CD4-positive, CD25-positive, alpha-beta regulatory T cell (primary cell): ENCODE data around the gene RRP15. TPM values are rescaled to one million over a fixed set of nuclear protein-coding genes. Genes with fewer than 3 reads are reported as not detected.

Experiments used
- ATAC-seq, 2 donors: fragments of 150-1000 bp; cut with Tn5 transposase; one replicate each; pipeline ENCODE4 v1.10.0; 2021; ENCODE audit warnings: low read depth in 2 of 2, moderate number of reproducible peaks in 2 of 2, moderate library complexity in 1 of 2
- DNase-seq, 3 donors: peaks; one replicate each; pipeline versions ENCODE4 v3.0.0 to v3.0.0-alpha.2; 2012 to 2022; ENCODE audit warnings: mixed read lengths in 1 of 3
- H3K27ac ChIP-seq: one replicate; pipeline ENCODE4 v1.7.0; 2013; ENCODE audit warnings: mild to moderate bottlenecking, low read length; ENCODE audit not compliant: insufficient read depth, poor library complexity, severe bottlenecking
- H3K27me3 ChIP-seq: one replicate; pipeline ENCODE4 v1.7.0; 2013; ENCODE audit warnings: low read length; ENCODE audit not compliant: control insufficient read depth, insufficient read depth
- H3K36me3 ChIP-seq: one replicate; pipeline ENCODE4 v1.7.0; 2013; ENCODE audit warnings: mild to moderate bottlenecking, low read length, moderate library complexity; ENCODE audit not compliant: control insufficient read depth, insufficient read depth
- H3K4me1 ChIP-seq: 2 replicates; pipeline ENCODE4 v1.7.0; 2013; ENCODE audit warnings: mild to moderate bottlenecking, low read length; ENCODE audit not compliant: insufficient read depth, control insufficient read depth, poor library complexity, severe bottlenecking
- H3K4me3 ChIP-seq: one replicate; pipeline ENCODE4 v1.7.0; 2013; ENCODE audit warnings: low read depth, mild to moderate bottlenecking, low read length, moderate library complexity
- H3K9me3 ChIP-seq, 2 experiments: 1 replicate in 1 of 2; 2 replicates in 1 of 2; pipeline ENCODE4 v1.7.0; 2013; ENCODE audit warnings: low read length in 2 of 2, mild to moderate bottlenecking in 1 of 2, moderate library complexity in 1 of 2; ENCODE audit not compliant: control insufficient read depth in 2 of 2
- H3K27ac Mint-ChIP-seq, 3 donors: one replicate each; pipeline ENCODE4 v1.8.0; 2020 to 2022; ENCODE audit warnings: mild to moderate bottlenecking in 3 of 3, mixed read lengths in 3 of 3, moderate library complexity in 2 of 3
- H3K27me3 Mint-ChIP-seq: one replicate; pipeline ENCODE4 v1.8.0; 2022; ENCODE audit warnings: mild to moderate bottlenecking, mixed read lengths
- H3K36me3 Mint-ChIP-seq: one replicate; pipeline ENCODE4 v1.8.0; 2020; ENCODE audit warnings: mixed read lengths
- H3K4me1 Mint-ChIP-seq, 4 donors: one replicate each; pipeline ENCODE4 v1.8.0; 2020 to 2022; ENCODE audit warnings: mixed read lengths in 4 of 4, mild to moderate bottlenecking in 1 of 4
- H3K4me3 Mint-ChIP-seq, 4 donors: one replicate each; pipeline ENCODE4 v1.8.0; 2020 to 2022; ENCODE audit warnings: mild to moderate bottlenecking in 4 of 4, mixed read lengths in 4 of 4, moderate library complexity in 3 of 4
- H3K9me3 Mint-ChIP-seq, 7 donors: one replicate each; pipeline ENCODE4 v1.8.0; 2020 to 2022; ENCODE audit warnings: mixed read lengths in 7 of 7, mild to moderate bottlenecking in 3 of 7, moderate library complexity in 2 of 7
- polyA plus RNA-seq, 4 donors: library from polyadenylated mRNA; unstranded; fragments of 300-500 nt; fragmentation: Illumina TruSeq; gene quantifications; one replicate each; pipeline ENCODE4 v1.2.3, GENCODE V29; 2021
- total RNA-seq: library from RNA; stranded (reverse); gene quantifications from one replicate; pipeline ENCODE4 v1.2.3, GENCODE V29; 2022

The RRP15 gene
- total and polyA plus RNA-seq, 5 donors from 2014 or later = 9.2 to 22.8 (median 13.1) TPM

- H3K27ac ChIP-seq = no peak overlapping the region
- ATAC-seq (no peak), DNase-seq (no peak)
- H3K9me3 Mint-ChIP-seq = no peaks in the 10 kb centered on the region
- no peaks in the 10 kb centered on the region for H3K9me3 ChIP-seq
- H3K27me3 ChIP-seq = peaks cover 2% of the 10 kb centered on the region
- no peaks in the 10 kb centered on the region for H3K4me1 ChIP-seq
- no peak overlapping the region for H3K4me3 ChIP-seq
- H3K27me3 Mint-ChIP-seq = peaks cover 5% of the 10 kb centered on the region
- no peak overlapping the region for H3K27ac Mint-ChIP-seq
- H3K4me1 Mint-ChIP-seq = peaks cover 0 to 2% (median 0%) of the 10 kb centered on the region in 4 donors
- no peaks in the 10 kb centered on the region for H3K36me3 ChIP-seq
- H3K4me3 Mint-ChIP-seq = no peak overlapping the region
- H3K36me3 Mint-ChIP-seq = no peaks in the 10 kb centered on the region
Measured at GRCh38 chr1:218357211-218357892, 72.3 kb downstream of the RRP15 start.

GRCh38 chr1:218357893-218358232 lies 72.8 kb downstream of the RRP15 start:
- H3K36me3 ChIP-seq = no peaks in the 10 kb centered on the region
- Mint-ChIP-seq H3K4me3 (no peak overlapping the region), H3K27me3 (peaks cover 3% of the 10 kb centered on the region), H3K9me3 (no peaks in the 10 kb centered on the region), H3K27ac (no peak overlapping the region), H3K4me1 (no peaks in the 10 kb centered on the region), H3K36me3 (no peaks in the 10 kb centered on the region)
- H3K27ac ChIP-seq = no peak overlapping the region
- H3K27me3 ChIP-seq = peaks cover 2% of the 10 kb centered on the region
- DNase-seq = no peak
- H3K4me1 ChIP-seq = no peaks in the 10 kb centered on the region
- no peaks in the 10 kb centered on the region for H3K9me3 ChIP-seq
- no peak overlapping the region for H3K4me3 ChIP-seq
- ATAC-seq = no peak

DNA sequence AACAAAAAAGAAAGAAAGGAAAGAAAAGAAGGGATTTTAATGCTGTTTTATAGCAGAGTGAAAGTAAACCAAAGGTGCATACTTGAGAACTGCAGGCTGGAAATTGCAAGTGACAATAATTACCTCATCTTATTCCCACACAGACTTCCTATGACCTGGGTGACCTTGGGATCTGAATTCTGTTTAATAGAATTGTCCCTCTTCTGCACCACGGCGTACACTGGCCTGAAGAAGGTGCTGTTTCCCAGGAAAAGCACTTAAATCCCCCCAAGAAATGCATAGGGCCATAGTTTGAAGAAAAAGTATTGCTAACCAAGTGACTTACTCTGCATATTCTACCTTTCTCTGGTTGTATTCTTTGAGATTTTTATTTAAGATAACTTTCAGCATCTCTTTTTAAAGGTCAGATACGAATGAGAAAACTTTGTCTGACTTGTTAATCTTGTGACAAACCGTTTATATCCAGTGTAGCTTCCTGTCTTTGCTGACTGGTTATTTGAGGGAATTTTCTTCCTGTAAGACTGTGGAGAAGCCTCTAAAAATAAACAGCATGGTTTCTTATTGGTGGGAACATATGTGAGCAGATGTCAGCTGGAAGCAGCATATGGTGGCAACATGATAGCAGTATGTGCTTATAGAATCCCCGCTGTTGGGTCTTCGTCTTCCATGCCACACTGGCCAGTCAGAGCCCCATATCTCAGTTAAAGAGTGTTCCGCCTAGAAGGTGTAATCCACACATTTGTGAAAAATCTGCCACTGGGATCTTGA lies 76.4 kb downstream of the RRP15 start:
- no peak overlapping the region for H3K4me3 Mint-ChIP-seq
- no peaks in the 10 kb centered on the region for H3K9me3 Mint-ChIP-seq
- Histone ChIP-seq H3K9me3 (no peaks in the 10 kb centered on the region), H3K4me3 (no peak overlapping the region), H3K27me3 (peaks cover 2% of the 10 kb centered on the region), H3K27ac (no peak overlapping the region), H3K4me1 (no peaks in the 10 kb centered on the region), H3K36me3 (no peaks in the 10 kb centered on the region)
- no peak for DNase-seq
- no peak overlapping the region for H3K27ac Mint-ChIP-seq
- no peak for ATAC-seq
- H3K36me3 Mint-ChIP-seq = no peaks in the 10 kb centered on the region
- H3K4me1 Mint-ChIP-seq = no peaks in the 10 kb centered on the region
- peaks cover 4% of the 10 kb centered on the region for H3K27me3 Mint-ChIP-seq

DNA sequence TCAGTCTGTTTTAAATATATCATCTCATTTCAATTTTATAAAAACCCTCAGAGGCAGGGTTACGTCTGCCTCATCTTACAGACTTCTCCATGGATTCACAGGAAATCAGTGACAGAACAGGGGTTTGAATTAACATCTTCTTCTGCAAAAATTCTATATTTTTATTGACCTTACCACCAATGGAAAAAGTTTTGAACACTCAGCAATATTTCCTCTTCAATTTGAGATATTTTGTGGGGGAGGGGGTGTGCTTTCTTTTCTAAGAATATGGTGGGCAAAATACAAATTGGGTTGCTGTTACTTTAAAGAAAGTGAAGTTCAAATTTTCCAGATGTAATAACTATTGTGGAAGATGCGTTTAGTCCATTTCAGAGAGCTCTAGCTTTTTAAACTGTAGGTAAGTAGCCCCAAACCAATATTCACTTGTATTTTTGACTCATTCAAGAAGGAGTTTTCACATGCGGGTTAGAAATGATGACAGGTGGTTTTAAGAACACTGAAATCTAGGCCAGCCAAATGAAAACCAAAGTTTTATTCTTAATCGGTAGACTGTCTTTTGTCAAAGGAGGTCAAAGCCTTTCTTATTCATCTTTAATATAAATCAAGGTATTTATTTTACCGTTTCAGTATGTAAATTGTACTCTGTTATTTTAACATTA lies 77.5 kb downstream of the RRP15 start:
- H3K27ac ChIP-seq = no peak overlapping the region
- Mint-ChIP-seq H3K9me3 (no peaks in the 10 kb centered on the region), H3K4me3 (no peak overlapping the region), H3K27ac (no peak overlapping the region), H3K27me3 (peaks cover 4% of the 10 kb centered on the region), H3K4me1 (no peaks in the 10 kb centered on the region), H3K36me3 (no peaks in the 10 kb centered on the region)
- H3K9me3 ChIP-seq = no peaks in the 10 kb centered on the region
- H3K4me1 ChIP-seq = no peaks in the 10 kb centered on the region
- H3K36me3 ChIP-seq = no peaks in the 10 kb centered on the region
- no peak for ATAC-seq
- peaks cover 2% of the 10 kb centered on the region for H3K27me3 ChIP-seq
- DNase-seq = no peak
- no peak overlapping the region for H3K4me3 ChIP-seq

DNA sequence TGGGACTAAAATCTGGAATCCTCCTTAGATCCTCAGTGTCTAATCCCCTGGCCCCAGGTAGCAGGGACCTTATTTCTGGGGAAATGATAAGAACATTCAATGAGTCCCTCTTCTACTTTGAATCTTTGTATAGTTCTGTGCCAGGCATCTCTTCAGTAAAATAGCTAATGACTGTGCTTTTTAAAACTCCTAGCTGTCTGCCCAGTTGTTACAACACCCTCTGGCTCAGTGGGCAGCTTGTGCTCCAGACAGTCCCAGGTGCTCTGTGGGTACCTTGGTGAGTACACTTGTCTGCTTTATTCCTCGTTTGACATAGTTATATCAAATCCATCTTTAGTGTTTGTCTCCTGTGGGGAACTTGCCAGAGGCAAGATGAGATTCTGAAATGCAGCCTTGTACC lies 78.0 kb downstream of the RRP15 start:
- H3K27me3 Mint-ChIP-seq = peaks cover 4% of the 10 kb centered on the region

DNA sequence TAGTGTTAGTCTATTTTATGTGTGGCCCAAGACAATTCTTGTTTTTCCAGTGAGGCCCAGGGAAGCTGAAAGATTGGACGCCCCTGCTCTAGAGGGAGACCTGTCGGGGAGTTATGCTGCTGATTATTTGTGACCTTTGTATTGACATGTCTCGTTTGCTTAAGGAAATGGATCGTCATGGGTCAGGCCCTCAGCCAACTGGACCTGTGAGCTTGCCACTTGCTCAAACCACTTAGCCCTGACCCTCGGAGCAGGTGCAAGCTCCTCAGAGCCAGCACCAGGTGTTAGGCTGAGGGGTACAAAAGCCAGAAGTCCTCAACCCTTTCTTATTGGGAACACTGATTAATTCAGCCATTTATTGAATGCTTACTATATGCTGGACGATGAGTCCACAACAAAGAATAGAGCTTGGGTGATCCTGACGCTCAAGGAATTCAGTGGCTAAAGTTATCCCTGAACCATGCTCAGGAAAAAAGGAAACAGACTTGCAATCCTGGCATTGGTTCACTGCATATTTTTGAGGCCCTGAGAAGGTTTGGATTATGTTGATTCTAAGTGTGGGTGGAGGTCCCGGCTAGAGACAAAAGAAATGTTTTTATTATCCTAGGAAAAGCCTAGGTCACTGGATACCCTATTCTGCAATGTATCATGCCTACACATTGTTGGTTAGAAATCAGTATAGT lies 79.1 kb downstream of the RRP15 start:
- H3K4me3 Mint-ChIP-seq = no peak overlapping the region
- no peak overlapping the region for H3K27ac Mint-ChIP-seq

More for the DNA sequence above, 78.0 kb downstream of the RRP15 start:
- no peak for DNase-seq
- no peak overlapping the region for H3K27ac ChIP-seq
- peaks cover 2% of the 10 kb centered on the region for H3K27me3 ChIP-seq
- H3K9me3 ChIP-seq = no peaks in the 10 kb centered on the region
- H3K4me3 Mint-ChIP-seq = no peak overlapping the region
- H3K36me3 ChIP-seq = no peaks in the 10 kb centered on the region
- H3K4me1 ChIP-seq = no peaks in the 10 kb centered on the region
- H3K27ac Mint-ChIP-seq = no peak overlapping the region
- H3K9me3 Mint-ChIP-seq = no peaks in the 10 kb centered on the region
- H3K36me3 Mint-ChIP-seq = no peaks in the 10 kb centered on the region
- no peak overlapping the region for H3K4me3 ChIP-seq
- no peak for ATAC-seq
- H3K4me1 Mint-ChIP-seq = no peaks in the 10 kb centered on the region

GRCh38 chr1:218365226-218365999 lies 80.3 kb downstream of the RRP15 start:
- no peak overlapping the region for H3K27ac ChIP-seq
- no peaks in the 10 kb centered on the region for H3K9me3 Mint-ChIP-seq
- no peaks in the 10 kb centered on the region for H3K27me3 ChIP-seq
- no peaks in the 10 kb centered on the region for H3K36me3 ChIP-seq
- no peaks in the 10 kb centered on the region for H3K9me3 ChIP-seq
- DNase-seq = no peak
- H3K4me1 Mint-ChIP-seq = no peaks in the 10 kb centered on the region
- no peaks in the 10 kb centered on the region for H3K36me3 Mint-ChIP-seq
- no peak overlapping the region for H3K27ac Mint-ChIP-seq
- H3K4me1 ChIP-seq = no peaks in the 10 kb centered on the region
- no peak overlapping the region for H3K4me3 ChIP-seq
- no peak overlapping the region for H3K4me3 Mint-ChIP-seq
- H3K27me3 Mint-ChIP-seq = peaks cover 4% of the 10 kb centered on the region
- ATAC-seq = no peak

More for the DNA sequence above, 79.1 kb downstream of the RRP15 start:
- no peak overlapping the region for H3K4me3 ChIP-seq
- ATAC-seq = no peak
- peaks cover 2% of the 10 kb centered on the region for H3K27me3 ChIP-seq
- no peak overlapping the region for H3K27ac ChIP-seq
- no peaks in the 10 kb centered on the region for H3K36me3 Mint-ChIP-seq
- H3K27me3 Mint-ChIP-seq = peaks cover 4% of the 10 kb centered on the region
- no peaks in the 10 kb centered on the region for H3K4me1 ChIP-seq
- no peaks in the 10 kb centered on the region for H3K9me3 ChIP-seq
- no peaks in the 10 kb centered on the region for H3K36me3 ChIP-seq
- DNase-seq = no peak
- no peaks in the 10 kb centered on the region for H3K4me1 Mint-ChIP-seq
- H3K9me3 Mint-ChIP-seq = no peaks in the 10 kb centered on the region
